ENCODE measurements around the gene FNDC3B. TPM values are rescaled to one million over a fixed set of nuclear protein-coding genes. Genes with fewer than 3 reads are reported as not detected.

Gene FNDC3B
- total RNA-seq, 1 experiment from 2014 or later, result 173 TPM

DNA sequence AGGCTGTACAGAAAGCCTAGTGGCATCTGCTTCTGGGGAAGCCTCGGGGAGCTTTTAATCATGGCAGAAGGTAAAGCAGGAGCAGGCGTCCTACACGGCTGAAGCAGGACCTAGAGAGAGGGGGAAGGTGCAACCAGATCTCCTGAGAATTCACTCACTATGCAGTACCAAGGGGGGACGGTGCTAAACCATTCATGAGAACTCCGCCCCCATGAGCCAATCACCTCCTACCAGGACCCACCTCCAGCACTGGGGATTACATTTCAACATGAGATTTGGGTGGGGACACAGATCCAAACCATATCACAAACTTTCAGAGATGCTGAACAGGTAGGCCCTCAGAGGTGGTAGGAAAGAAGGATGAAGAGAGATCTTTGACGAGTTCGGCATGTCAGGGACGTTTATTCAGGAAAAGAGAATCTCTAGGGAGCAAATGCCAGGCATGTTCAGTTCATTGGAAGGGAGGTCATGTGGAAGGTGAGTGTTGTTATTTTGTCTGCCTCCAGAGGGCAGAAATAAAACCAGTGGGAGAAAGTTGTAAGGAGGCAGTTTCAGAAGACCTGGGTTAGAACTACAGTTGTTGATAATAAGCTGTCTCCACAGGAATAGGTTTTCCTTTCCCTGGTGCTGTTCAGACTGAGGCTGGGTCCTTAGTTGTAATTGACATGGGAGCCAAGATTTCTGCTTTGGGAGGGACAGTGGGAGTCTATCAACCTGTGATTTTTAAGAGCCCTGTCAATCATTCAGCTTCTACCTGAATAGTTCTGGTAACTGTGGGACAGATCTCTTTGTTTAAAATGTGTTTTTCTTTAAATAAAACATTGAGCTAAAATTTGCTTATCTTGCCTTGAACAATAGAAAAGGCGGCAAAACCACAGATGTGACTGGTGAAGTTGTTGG lies 4.3 kb upstream of the FNDC3B start:
- TF ChIP-seq, protein P1, sequence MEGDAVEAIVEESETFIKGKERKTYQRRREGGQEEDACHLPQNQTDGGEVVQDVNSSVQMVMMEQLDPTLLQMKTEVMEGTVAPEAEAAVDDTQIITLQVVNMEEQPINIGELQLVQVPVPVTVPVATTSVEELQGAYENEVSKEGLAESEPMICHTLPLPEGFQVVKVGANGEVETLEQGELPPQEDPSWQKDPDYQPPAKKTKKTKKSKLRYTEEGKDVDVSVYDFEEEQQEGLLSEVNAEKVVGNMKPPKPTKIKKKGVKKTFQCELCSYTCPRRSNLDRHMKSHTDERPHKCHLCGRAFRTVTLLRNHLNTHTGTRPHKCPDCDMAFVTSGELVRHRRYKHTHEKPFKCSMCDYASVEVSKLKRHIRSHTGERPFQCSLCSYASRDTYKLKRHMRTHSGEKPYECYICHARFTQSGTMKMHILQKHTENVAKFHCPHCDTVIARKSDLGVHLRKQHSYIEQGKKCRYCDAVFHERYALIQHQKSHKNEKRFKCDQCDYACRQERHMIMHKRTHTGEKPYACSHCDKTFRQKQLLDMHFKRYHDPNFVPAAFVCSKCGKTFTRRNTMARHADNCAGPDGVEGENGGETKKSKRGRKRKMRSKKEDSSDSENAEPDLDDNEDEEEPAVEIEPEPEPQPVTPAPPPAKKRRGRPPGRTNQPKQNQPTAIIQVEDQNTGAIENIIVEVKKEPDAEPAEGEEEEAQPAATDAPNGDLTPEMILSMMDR (IDR thresholded peaks at IDR 0.05), result peak; percentile 70
- TF ChIP-seq, protein P2, sequence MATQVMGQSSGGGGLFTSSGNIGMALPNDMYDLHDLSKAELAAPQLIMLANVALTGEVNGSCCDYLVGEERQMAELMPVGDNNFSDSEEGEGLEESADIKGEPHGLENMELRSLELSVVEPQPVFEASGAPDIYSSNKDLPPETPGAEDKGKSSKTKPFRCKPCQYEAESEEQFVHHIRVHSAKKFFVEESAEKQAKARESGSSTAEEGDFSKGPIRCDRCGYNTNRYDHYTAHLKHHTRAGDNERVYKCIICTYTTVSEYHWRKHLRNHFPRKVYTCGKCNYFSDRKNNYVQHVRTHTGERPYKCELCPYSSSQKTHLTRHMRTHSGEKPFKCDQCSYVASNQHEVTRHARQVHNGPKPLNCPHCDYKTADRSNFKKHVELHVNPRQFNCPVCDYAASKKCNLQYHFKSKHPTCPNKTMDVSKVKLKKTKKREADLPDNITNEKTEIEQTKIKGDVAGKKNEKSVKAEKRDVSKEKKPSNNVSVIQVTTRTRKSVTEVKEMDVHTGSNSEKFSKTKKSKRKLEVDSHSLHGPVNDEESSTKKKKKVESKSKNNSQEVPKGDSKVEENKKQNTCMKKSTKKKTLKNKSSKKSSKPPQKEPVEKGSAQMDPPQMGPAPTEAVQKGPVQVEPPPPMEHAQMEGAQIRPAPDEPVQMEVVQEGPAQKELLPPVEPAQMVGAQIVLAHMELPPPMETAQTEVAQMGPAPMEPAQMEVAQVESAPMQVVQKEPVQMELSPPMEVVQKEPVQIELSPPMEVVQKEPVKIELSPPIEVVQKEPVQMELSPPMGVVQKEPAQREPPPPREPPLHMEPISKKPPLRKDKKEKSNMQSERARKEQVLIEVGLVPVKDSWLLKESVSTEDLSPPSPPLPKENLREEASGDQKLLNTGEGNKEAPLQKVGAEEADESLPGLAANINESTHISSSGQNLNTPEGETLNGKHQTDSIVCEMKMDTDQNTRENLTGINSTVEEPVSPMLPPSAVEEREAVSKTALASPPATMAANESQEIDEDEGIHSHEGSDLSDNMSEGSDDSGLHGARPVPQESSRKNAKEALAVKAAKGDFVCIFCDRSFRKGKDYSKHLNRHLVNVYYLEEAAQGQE (IDR thresholded peaks at IDR 0.05; ENCODE audit: insufficient read depth in 1 of 2, low read depth in 2 of 2, low read length in 1 of 2), result no peak
- H3K27ac ChIP-seq (ENCODE audit: low read length), result no peak overlapping the region
- in situ Hi-C loops (cut with HindIII; ENCODE audit: low pct_unique_long_range_greater_than_20kb, low sequenced_read_pairs) (no loop called here), intact Hi-C loops (cut with micrococcal nuclease; ENCODE audit: unreplicated experiment) (no loop called here)
- BruUV-seq (replicated peaks), result no TSS peak
- no peak for ATAC-seq
- no peaks in the 10 kb centered on the region; the same call in 1 of the 2 replicates for H3K36me3 ChIP-seq (ENCODE audit: control insufficient read depth, insufficient read depth, low read length)
- no peak for DNase-seq (ENCODE audit: low read depth, low spot score)
- no peaks in the 10 kb centered on the region for H3K9me3 ChIP-seq (ENCODE audit: control insufficient read depth, insufficient read depth, low read depth, low read length)
- no peak overlapping the region for H3K4me3 ChIP-seq (ENCODE audit: low read depth in 2 of 2, low read length in 2 of 2)
- CTCF ChIA-PET, result no interaction called here
- POLR2A ChIA-PET, result no interaction called here
- H3K27me3 ChIP-seq (ENCODE audit: control insufficient read depth, insufficient read depth, low read length), result no peaks in the 10 kb centered on the region
- peaks cover 6% of the 10 kb centered on the region for H3K4me1 ChIP-seq (ENCODE audit: control insufficient read depth, insufficient read depth, low read length)

GRCh38 chr3:172036541-172037215 lies 2.7 kb upstream of the FNDC3B start:
- no peak overlapping the region for H3K4me3 ChIP-seq (ENCODE audit: low read depth in 2 of 2, low read length in 2 of 2)
- CTCF ChIA-PET, result no interaction called here
- no TSS peak for BruUV-seq (replicated peaks)
- DNase-seq (ENCODE audit: low read depth, low spot score) (no peak), ATAC-seq (no peak)
- in situ Hi-C loops (cut with HindIII; ENCODE audit: low pct_unique_long_range_greater_than_20kb, low sequenced_read_pairs) (no loop called here), intact Hi-C loops (cut with micrococcal nuclease; ENCODE audit: unreplicated experiment) (no loop called here)
- H3K9me3 ChIP-seq (ENCODE audit: control insufficient read depth, insufficient read depth, low read depth, low read length), result no peaks in the 10 kb centered on the region
- no peaks in the 10 kb centered on the region; the same call in 1 of the 2 replicates for H3K36me3 ChIP-seq (ENCODE audit: control insufficient read depth, insufficient read depth, low read length)
- H3K27me3 ChIP-seq (ENCODE audit: control insufficient read depth, insufficient read depth, low read length), result no peaks in the 10 kb centered on the region
- TF ChIP-seq, protein P2 (IDR thresholded peaks at IDR 0.05; ENCODE audit: insufficient read depth in 1 of 2, low read depth in 2 of 2, low read length in 1 of 2), result no peak
- POLR2A ChIA-PET, result no interaction called here
- H3K27ac ChIP-seq (ENCODE audit: low read length), result no peak overlapping the region
- peaks cover 6% of the 10 kb centered on the region for H3K4me1 ChIP-seq (ENCODE audit: control insufficient read depth, insufficient read depth, low read length)
